Effector memory CD8-positive, alpha-beta T cell (primary cell): ENCODE data around the gene ALOX15B.
"Not testable (repeated sequence)": the region's sequence is repeated elsewhere in the genome, so short reads cannot be mapped to it uniquely, and the experiment has no call there.

Experiments
- ATAC-seq: fragments of 150-1000 bp; cut with Tn5 transposase; replicated peaks from 2 replicates; pipeline ENCODE4 v1.10.0; 2021; ENCODE audit warnings: mild to moderate bottlenecking, moderate library complexity
- DNase-seq, 3 experiments: peaks; one replicate each; pipeline ENCODE4 v3.0.0; 2021
- H3K27ac Mint-ChIP-seq, 2 donors: one replicate each; pipeline ENCODE4 v1.8.0; 2022; ENCODE audit warnings: mild to moderate bottlenecking in 2 of 2, mixed read lengths in 2 of 2, moderate library complexity in 2 of 2
- H3K27me3 Mint-ChIP-seq, 2 donors: one replicate each; pipeline ENCODE4 v1.8.0; 2022; ENCODE audit warnings: mixed read lengths in 2 of 2
- H3K36me3 Mint-ChIP-seq: one replicate; pipeline ENCODE4 v1.8.0; 2022; ENCODE audit warnings: mild to moderate bottlenecking, moderate library complexity, mixed read lengths; ENCODE audit not compliant: insufficient read depth
- H3K4me1 Mint-ChIP-seq, 2 donors: one replicate each; pipeline ENCODE4 v1.8.0; 2022; ENCODE audit warnings: low read depth in 2 of 2, mixed read lengths in 2 of 2
- H3K4me3 Mint-ChIP-seq, 2 donors: one replicate each; pipeline ENCODE4 v1.8.0; 2022; ENCODE audit warnings: mild to moderate bottlenecking in 2 of 2, mixed read lengths in 2 of 2, moderate library complexity in 2 of 2
- H3K9me3 Mint-ChIP-seq, 2 donors: one replicate each; pipeline ENCODE4 v1.8.0; 2022; ENCODE audit warnings: mixed read lengths in 2 of 2

ALOX15B gene

GRCh38 chr17:8018436-8018835, 20.4 kb upstream of the ALOX15B start:
- Mint-ChIP-seq H3K4me1 (peaks cover 4 to 12% of the 10 kb centered on the region in 2 donors), H3K27ac (no peak overlapping the region), H3K4me3 (no peak overlapping the region), H3K36me3 (no peaks in the 10 kb centered on the region), H3K9me3 (no peaks in the 10 kb centered on the region), H3K27me3 (peaks cover 53 to 69% of the 10 kb centered on the region in 2 donors)
- DNase-seq (no peak), ATAC-seq (no peak)

GRCh38 chr17:8019166-8019565, 19.7 kb upstream of the ALOX15B start:
- H3K27ac Mint-ChIP-seq = no peak overlapping the region
- H3K4me1 Mint-ChIP-seq = peaks cover 4 to 10% of the 10 kb centered on the region in 2 donors
- H3K36me3 Mint-ChIP-seq = no peaks in the 10 kb centered on the region
- H3K27me3 Mint-ChIP-seq = peaks cover 53 to 61% of the 10 kb centered on the region in 2 donors
- ATAC-seq (no peak), DNase-seq (no peak)
- H3K4me3 Mint-ChIP-seq = no peak overlapping the region
- H3K9me3 Mint-ChIP-seq = no peaks in the 10 kb centered on the region

- Mint-ChIP-seq H3K4me1 (peaks cover 4 to 10% of the 10 kb centered on the region in 2 donors), H3K27me3 (peaks cover 57 to 61% of the 10 kb centered on the region in 2 donors), H3K36me3 (peaks cover 1% of the 10 kb centered on the region), H3K27ac (no peak overlapping the region), H3K4me3 (no peak overlapping the region), H3K9me3 (no peaks in the 10 kb centered on the region)
- DNase-seq (no peak), ATAC-seq (no peak)
These were observed 18.9 kb upstream of the ALOX15B start for GRCh38 chr17:8019665-8020650.

GRCh38 chr17:8020776-8021564, 17.9 kb upstream of the ALOX15B start:
- H3K9me3 Mint-ChIP-seq = no peaks in the 10 kb centered on the region
- H3K4me1 Mint-ChIP-seq = peaks cover 4 to 10% of the 10 kb centered on the region in 2 donors
- no peak overlapping the region for H3K27ac Mint-ChIP-seq
- no peak overlapping the region for H3K4me3 Mint-ChIP-seq
- ATAC-seq (no peak), DNase-seq (no peak)
- H3K36me3 Mint-ChIP-seq = peaks cover 3% of the 10 kb centered on the region
- peaks cover 53 to 65% of the 10 kb centered on the region in 2 donors for H3K27me3 Mint-ChIP-seq

- DNase-seq (no peak), ATAC-seq (no peak)
- Mint-ChIP-seq H3K4me1 (peaks cover 3 to 4% of the 10 kb centered on the region in 2 donors), H3K4me3 (no peak overlapping the region), H3K36me3 (peaks cover 3% of the 10 kb centered on the region), H3K27me3 (peaks cover 50 to 65% of the 10 kb centered on the region in 2 donors), H3K27ac (no peak overlapping the region), H3K9me3 (no peaks in the 10 kb centered on the region)
These were observed 17.1 kb upstream of the ALOX15B start for GRCh38 chr17:8021565-8022359.

- Mint-ChIP-seq H3K27ac (no peak overlapping the region), H3K36me3 (peaks cover 3% of the 10 kb centered on the region), H3K9me3 (no peaks in the 10 kb centered on the region), H3K27me3 (peaks cover 52 to 67% of the 10 kb centered on the region in 2 donors), H3K4me1 (no peaks in the 10 kb centered on the region), H3K4me3 (no peak overlapping the region)
- ATAC-seq (no peak), DNase-seq (no peak)
These were observed 16.4 kb upstream of the ALOX15B start for GRCh38 chr17:8022360-8023003.

- peaks cover 68 to 78% of the 10 kb centered on the region in 2 donors for H3K27me3 Mint-ChIP-seq
- not testable (repeated sequence) for DNase-seq, H3K4me3 Mint-ChIP-seq
These were observed 14.7 kb upstream of the ALOX15B start for GRCh38 chr17:8024161-8024560.

GRCh38 chr17:8025176-8025911, 13.5 kb upstream of the ALOX15B start:
- DNase-seq (no peak), ATAC-seq (no peak)
- Mint-ChIP-seq H3K4me3 (no peak overlapping the region), H3K9me3 (no peaks in the 10 kb centered on the region), H3K36me3 (peaks cover 3% of the 10 kb centered on the region), H3K27me3 (peaks cover 62 to 77% of the 10 kb centered on the region in 2 donors), H3K4me1 (no peaks in the 10 kb centered on the region), H3K27ac (no peak overlapping the region)

More at GRCh38 chr17:8024161-8024560, 14.7 kb upstream of the ALOX15B start:
- not testable (repeated sequence) for ATAC-seq, H3K36me3 Mint-ChIP-seq, H3K27ac Mint-ChIP-seq, H3K9me3 Mint-ChIP-seq, H3K4me1 Mint-ChIP-seq

GRCh38 chr17:8029121-8029520, 9.7 kb upstream of the ALOX15B start:
- DNase-seq (no peak), ATAC-seq (no peak)
- Mint-ChIP-seq H3K27ac (no peak overlapping the region), H3K9me3 (no peaks in the 10 kb centered on the region), H3K4me3 (no peak overlapping the region), H3K27me3 (peaks cover 65 to 87% of the 10 kb centered on the region in 2 donors), H3K36me3 (peaks cover 3% of the 10 kb centered on the region), H3K4me1 (no peaks in the 10 kb centered on the region)

- H3K4me3 Mint-ChIP-seq = no peak overlapping the region
- H3K36me3 Mint-ChIP-seq = no peaks in the 10 kb centered on the region
- no peaks in the 10 kb centered on the region for H3K9me3 Mint-ChIP-seq
- DNase-seq = no peak
- H3K4me1 Mint-ChIP-seq = no peaks in the 10 kb centered on the region
- peaks cover 54 to 74% of the 10 kb centered on the region in 2 donors for H3K27me3 Mint-ChIP-seq
- no peak for ATAC-seq
- no peak overlapping the region for H3K27ac Mint-ChIP-seq
These were observed 7.6 kb upstream of the ALOX15B start for GRCh38 chr17:8031261-8031661.

- H3K36me3 Mint-ChIP-seq = no peaks in the 10 kb centered on the region
- H3K27me3 Mint-ChIP-seq = peaks cover 51 to 67% of the 10 kb centered on the region in 2 donors
- ATAC-seq = no peak
- no peak overlapping the region for H3K4me3 Mint-ChIP-seq
- no peak overlapping the region for H3K27ac Mint-ChIP-seq
- no peak for DNase-seq
- no peaks in the 10 kb centered on the region for H3K4me1 Mint-ChIP-seq
- H3K9me3 Mint-ChIP-seq = no peaks in the 10 kb centered on the region
These were observed 6.9 kb upstream of the ALOX15B start for GRCh38 chr17:8031950-8032349.

GRCh38 chr17:8032442-8032841, 6.4 kb upstream of the ALOX15B start:
- no peaks in the 10 kb centered on the region for H3K4me1 Mint-ChIP-seq
- H3K4me3 Mint-ChIP-seq = no peak overlapping the region
- H3K27me3 Mint-ChIP-seq = peaks cover 50 to 67% of the 10 kb centered on the region in 2 donors
- DNase-seq = no peak
- ATAC-seq = no peak
- no peak overlapping the region for H3K27ac Mint-ChIP-seq
- H3K9me3 Mint-ChIP-seq = no peaks in the 10 kb centered on the region
- no peaks in the 10 kb centered on the region for H3K36me3 Mint-ChIP-seq
